ENCODE data around the gene GPC5. TPM values are rescaled to one million over a fixed set of nuclear protein-coding genes. Genes with fewer than 3 reads are reported as not detected.
"Not testable (repeated sequence)": the region's sequence is repeated elsewhere in the genome, so short reads cannot be mapped to it uniquely, and the experiment has no call there.

GPC5 gene
- total RNA-seq, 4 donors from 2014 or later, result 0.47 TPM; not detected in 3

DNA sequence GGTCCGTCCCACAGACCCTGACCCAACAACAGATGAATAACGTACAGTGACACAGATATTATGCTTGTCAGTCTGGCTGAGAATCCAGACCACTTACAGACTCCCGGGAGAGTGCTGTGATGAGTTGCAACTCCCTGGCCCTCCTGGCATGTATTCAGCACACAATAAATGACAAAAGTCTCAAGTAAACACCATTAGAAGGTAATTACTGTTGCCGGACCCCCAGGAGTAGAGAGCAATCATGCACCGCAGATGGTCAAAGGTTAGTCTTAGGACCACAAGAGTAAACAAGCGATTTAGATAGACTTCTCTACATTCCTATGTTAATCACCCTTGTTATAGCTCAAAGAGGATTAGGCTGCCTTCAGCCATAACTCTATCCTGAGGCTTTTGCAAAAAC is 1101.8 kb downstream of the GPC5 start:
- H3K9me3 ChIP-seq, result peaks cover 0 to 4% (median 0%) of the 10 kb centered on the region in 3 donors
- no peaks in the 10 kb centered on the region for H3K36me3 ChIP-seq
- no peaks in the 10 kb centered on the region for H3K4me1 ChIP-seq
- H3K27ac ChIP-seq, result no peak overlapping the region
- TF ChIP-seq, protein P1, sequence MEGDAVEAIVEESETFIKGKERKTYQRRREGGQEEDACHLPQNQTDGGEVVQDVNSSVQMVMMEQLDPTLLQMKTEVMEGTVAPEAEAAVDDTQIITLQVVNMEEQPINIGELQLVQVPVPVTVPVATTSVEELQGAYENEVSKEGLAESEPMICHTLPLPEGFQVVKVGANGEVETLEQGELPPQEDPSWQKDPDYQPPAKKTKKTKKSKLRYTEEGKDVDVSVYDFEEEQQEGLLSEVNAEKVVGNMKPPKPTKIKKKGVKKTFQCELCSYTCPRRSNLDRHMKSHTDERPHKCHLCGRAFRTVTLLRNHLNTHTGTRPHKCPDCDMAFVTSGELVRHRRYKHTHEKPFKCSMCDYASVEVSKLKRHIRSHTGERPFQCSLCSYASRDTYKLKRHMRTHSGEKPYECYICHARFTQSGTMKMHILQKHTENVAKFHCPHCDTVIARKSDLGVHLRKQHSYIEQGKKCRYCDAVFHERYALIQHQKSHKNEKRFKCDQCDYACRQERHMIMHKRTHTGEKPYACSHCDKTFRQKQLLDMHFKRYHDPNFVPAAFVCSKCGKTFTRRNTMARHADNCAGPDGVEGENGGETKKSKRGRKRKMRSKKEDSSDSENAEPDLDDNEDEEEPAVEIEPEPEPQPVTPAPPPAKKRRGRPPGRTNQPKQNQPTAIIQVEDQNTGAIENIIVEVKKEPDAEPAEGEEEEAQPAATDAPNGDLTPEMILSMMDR (IDR thresholded peaks at IDR 0.05), result no peak
- no peak for TF ChIP-seq EP300 (IDR thresholded peaks at IDR 0.05)
- TF ChIP-seq POLR2A (IDR thresholded peaks at IDR 0.05), result no peak
- no peak for TF ChIP-seq POLR2AphosphoS5 (IDR thresholded peaks at IDR 0.05)
- no peaks in the 10 kb centered on the region for H3K27me3 ChIP-seq
- H3K4me3 ChIP-seq, result no peak overlapping the region
- 42 to 43% methylated on average over 4 to 5 of the region's 6 CpGs for WGBS, 2 donors (ENCODE audit: low coverage in 1 of 2)
- no peak for ATAC-seq

- no peak overlapping the region for H3K4me3 ChIP-seq
- H3K27me3 ChIP-seq, result no peaks in the 10 kb centered on the region
- whole genome bisulfite sequencing, 2 donors (ENCODE audit: low coverage in 1 of 2), result 37 to 66% methylated on average over 2 of the region's 2 CpGs
- H3K4me1 ChIP-seq, result no peaks in the 10 kb centered on the region
- no peak for ATAC-seq
- TF ChIP-seq EP300 (IDR thresholded peaks at IDR 0.05), result no peak
- H3K36me3 ChIP-seq, result no peaks in the 10 kb centered on the region
- no peaks in the 10 kb centered on the region for H3K9me3 ChIP-seq
- no peak overlapping the region for H3K27ac ChIP-seq
Measured at GRCh38 chr13:92510416-92510815, 1112.0 kb downstream of the GPC5 start.

- ATAC-seq, result no peak
- Histone ChIP-seq H3K27me3 (no peaks in the 10 kb centered on the region), H3K4me3 (no peak overlapping the region), H3K9me3 (peaks cover 0 to 12% (median 0%) of the 10 kb centered on the region in 3 donors), H3K27ac (no peak overlapping the region), H3K36me3 (no peaks in the 10 kb centered on the region), H3K4me1 (no peaks in the 10 kb centered on the region)
- TF ChIP-seq, protein P1 (IDR thresholded peaks at IDR 0.05), result no peak
- no peak for TF ChIP-seq POLR2A (IDR thresholded peaks at IDR 0.05)
- no peak for TF ChIP-seq EP300 (IDR thresholded peaks at IDR 0.05)
- TF ChIP-seq POLR2AphosphoS5 (IDR thresholded peaks at IDR 0.05), result no peak
- 67 to 86% methylated on average over 6 to 9 of the region's 9 CpGs for whole genome bisulfite sequencing, 2 donors (ENCODE audit: low coverage in 1 of 2)
Measured at GRCh38 chr13:92512852-92513251, 1114.4 kb downstream of the GPC5 start.

DNA sequence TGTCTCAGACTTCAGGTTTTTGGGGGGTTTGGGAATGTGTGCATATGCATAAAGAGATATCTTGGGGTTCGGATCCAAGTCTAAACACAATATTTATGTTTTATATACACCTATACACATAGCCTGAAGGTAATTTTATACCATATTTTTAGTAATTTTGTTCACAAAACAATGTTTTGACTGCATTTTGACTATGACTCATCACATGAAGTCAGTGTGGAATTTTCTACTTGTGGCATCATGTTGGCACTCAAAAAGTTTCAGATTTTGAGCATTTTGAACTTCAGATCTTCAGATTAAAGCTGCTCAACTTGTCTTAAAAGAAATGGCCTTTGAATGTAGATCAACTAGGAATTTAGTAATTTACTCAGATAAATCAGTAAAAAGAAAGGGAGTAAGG is 1115.3 kb downstream of the GPC5 start:
- WGBS, 2 donors (ENCODE audit: low coverage in 1 of 2), result 0 to 86% methylated on average over 1 of the region's 1 CpG
- no peak overlapping the region for H3K27ac ChIP-seq
- ATAC-seq, result no peak
- H3K36me3 ChIP-seq, result no peaks in the 10 kb centered on the region
- TF ChIP-seq, protein P1 (IDR thresholded peaks at IDR 0.05), result no peak
- TF ChIP-seq POLR2A (IDR thresholded peaks at IDR 0.05), result no peak
- TF ChIP-seq EP300 (IDR thresholded peaks at IDR 0.05), result no peak
- no peak for TF ChIP-seq POLR2AphosphoS5 (IDR thresholded peaks at IDR 0.05)
- peaks cover 0 to 12% (median 0%) of the 10 kb centered on the region in 3 donors for H3K9me3 ChIP-seq
- no peaks in the 10 kb centered on the region for H3K4me1 ChIP-seq
- no peak overlapping the region for H3K4me3 ChIP-seq
- no peaks in the 10 kb centered on the region for H3K27me3 ChIP-seq

DNA sequence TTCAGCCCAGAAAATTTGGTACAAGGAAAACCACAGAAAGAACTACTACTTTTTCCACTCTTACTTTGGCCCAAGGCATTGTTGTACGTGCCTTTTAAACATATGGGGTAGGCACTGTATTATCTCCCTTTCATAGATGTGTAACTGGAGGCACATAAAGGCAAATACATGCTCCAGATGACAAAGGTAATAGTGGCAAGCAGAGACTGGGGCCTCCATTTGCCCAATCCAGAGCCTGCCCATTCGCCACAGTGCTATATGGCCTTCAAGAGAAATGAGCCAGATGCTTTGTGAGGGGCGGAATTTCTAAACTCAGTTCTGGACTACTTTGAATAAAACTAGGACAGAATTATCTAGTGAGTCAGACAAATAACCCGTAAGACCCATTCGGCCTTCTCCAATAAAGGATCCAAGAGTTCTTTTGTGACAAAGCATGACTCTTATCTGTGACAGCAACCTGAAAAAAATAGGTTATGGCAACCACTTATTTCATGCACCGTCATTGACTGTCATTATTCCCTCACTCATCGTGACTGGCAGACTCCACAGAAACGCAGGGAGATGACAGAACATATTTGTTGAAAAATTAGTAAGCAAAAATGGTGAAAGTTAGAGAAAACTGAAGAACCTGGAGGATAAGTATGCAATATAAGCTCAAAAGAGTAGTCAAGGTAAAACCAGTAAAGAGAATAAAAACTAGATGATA is 1116.2 kb downstream of the GPC5 start:
- WGBS, 2 donors (ENCODE audit: low coverage in 1 of 2), result 82 to 85% methylated on average over 6 to 8 of the region's 8 CpGs
- Histone ChIP-seq H3K27ac (no peak overlapping the region), H3K4me1 (no peaks in the 10 kb centered on the region), H3K27me3 (no peaks in the 10 kb centered on the region), H3K9me3 (peaks cover 0 to 12% (median 0%) of the 10 kb centered on the region in 3 donors), H3K36me3 (no peaks in the 10 kb centered on the region), H3K4me3 (no peak overlapping the region)
- TF ChIP-seq, protein P1 (IDR thresholded peaks at IDR 0.05), result no peak
- no peak for TF ChIP-seq POLR2A (IDR thresholded peaks at IDR 0.05)
- TF ChIP-seq POLR2AphosphoS5 (IDR thresholded peaks at IDR 0.05), result no peak
- TF ChIP-seq EP300 (IDR thresholded peaks at IDR 0.05), result no peak
- no peak for ATAC-seq

GRCh38 chr13:92516878-92517277 is 1118.5 kb downstream of the GPC5 start:
- ATAC-seq, H3K27ac ChIP-seq, H3K36me3 ChIP-seq, H3K4me1 ChIP-seq, H3K27me3 ChIP-seq, H3K4me3 ChIP-seq: not testable (repeated sequence)
- peaks cover 0 to 12% (median 0%) of the 10 kb centered on the region in 3 donors for H3K9me3 ChIP-seq
- WGBS, 2 donors (ENCODE audit: low coverage in 1 of 2), result 67% methylated on average over 1 of the region's 6 CpGs; no CpG with 5 or more reads in 1 of the 2 donors

DNA sequence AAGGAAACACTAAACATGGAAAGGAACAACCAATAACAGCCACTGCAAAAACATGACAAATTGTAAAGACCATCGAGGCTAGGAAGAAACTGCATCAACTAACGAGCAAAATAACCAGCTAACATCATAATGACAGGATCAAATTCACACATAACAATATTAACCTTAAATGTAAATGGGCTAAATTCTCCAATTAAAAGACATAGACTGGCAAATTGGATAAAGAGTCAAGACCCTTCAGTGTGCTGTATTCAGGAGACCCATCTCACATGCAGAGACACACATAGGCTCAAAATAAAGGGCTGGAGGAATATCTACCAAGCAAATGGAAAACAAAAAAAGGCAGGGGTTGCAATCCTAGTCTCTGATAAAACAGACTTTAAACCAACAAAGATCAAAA is 1120.2 kb downstream of the GPC5 start:
- H3K9me3 ChIP-seq, result peaks cover 0 to 12% (median 0%) of the 10 kb centered on the region in 3 donors
- H3K4me1 ChIP-seq, H3K27me3 ChIP-seq, H3K36me3 ChIP-seq, H3K4me3 ChIP-seq, H3K27ac ChIP-seq, ATAC-seq: not testable (repeated sequence)
- 78 to 83% methylated on average over 2 of the region's 2 CpGs for WGBS, 2 donors (ENCODE audit: low coverage in 1 of 2)
